ENCODE data around the gene CNTN3. TPM values are rescaled to one million over a fixed set of nuclear protein-coding genes. Genes with fewer than 3 reads are reported as not detected.

CNTN3 gene
- 37.9 TPM for total RNA-seq

GRCh38 chr3:74614107-74614967 lies at the start of gene CNTN3:
TSS of gene CNTN3 (minus strand) at chr3:74614659. CDS start at chr3:74521112, 93,547 bp downstream.

